ENCODE results near the gene NEURL2.

DNA sequence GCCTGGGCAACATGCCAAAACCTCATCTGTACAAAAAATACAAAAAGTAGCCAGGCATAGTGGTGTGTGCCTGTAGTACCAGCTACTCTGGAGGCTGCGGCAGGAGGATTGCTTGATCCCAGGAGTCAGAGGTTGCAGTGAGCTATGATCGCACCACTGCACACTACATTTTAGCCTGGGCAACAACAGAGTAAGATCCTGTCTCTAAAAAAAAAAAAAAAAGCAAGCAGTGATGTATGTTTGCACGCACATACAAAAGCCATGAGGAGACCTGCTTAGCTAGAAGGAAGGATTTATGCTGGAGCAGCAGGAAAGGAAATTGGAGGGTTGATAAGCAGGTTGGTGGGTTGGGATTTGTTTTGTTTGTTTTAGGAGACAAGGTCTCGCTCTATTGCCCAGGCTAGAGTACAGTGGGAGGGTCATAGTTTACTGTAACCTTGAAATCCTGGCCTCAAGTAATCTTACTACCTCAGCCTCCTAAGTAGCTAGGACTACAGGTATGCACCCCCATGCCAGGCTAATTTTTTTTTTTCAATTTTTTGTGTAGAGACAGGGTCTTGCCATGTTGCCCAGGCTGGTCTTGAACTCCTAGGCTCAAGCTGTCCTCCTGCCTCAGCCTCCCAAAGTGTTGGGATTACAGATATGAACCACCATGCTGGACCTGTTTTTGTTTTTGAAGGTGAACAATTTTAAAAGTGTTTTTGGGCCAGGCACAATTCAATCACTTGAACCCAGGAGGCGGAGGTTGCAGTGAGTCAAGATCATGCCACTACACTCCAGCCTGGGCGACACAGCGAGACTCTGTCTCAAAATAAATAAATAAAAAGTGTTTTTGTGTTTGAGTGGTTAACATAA, 29.6 kb downstream of the NEURL2 start:
- TF ChIP-seq EP300 (IDR thresholded peaks at IDR 0.05), result no peak
- no peak for TF ChIP-seq POLR2A (IDR thresholded peaks at IDR 0.05)
- TF ChIP-seq, protein P1, sequence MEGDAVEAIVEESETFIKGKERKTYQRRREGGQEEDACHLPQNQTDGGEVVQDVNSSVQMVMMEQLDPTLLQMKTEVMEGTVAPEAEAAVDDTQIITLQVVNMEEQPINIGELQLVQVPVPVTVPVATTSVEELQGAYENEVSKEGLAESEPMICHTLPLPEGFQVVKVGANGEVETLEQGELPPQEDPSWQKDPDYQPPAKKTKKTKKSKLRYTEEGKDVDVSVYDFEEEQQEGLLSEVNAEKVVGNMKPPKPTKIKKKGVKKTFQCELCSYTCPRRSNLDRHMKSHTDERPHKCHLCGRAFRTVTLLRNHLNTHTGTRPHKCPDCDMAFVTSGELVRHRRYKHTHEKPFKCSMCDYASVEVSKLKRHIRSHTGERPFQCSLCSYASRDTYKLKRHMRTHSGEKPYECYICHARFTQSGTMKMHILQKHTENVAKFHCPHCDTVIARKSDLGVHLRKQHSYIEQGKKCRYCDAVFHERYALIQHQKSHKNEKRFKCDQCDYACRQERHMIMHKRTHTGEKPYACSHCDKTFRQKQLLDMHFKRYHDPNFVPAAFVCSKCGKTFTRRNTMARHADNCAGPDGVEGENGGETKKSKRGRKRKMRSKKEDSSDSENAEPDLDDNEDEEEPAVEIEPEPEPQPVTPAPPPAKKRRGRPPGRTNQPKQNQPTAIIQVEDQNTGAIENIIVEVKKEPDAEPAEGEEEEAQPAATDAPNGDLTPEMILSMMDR (IDR thresholded peaks at IDR 0.05), result no peak
- TF ChIP-seq POLR2AphosphoS5 (IDR thresholded peaks at IDR 0.05), result no peak
